Measurements from ENCODE around the gene OMP. TPM values are rescaled to one million over a fixed set of nuclear protein-coding genes. Genes with fewer than 3 reads are reported as not detected.

The OMP gene
- total RNA-seq, 2 experiments from 2014 or later: not detected

DNA sequence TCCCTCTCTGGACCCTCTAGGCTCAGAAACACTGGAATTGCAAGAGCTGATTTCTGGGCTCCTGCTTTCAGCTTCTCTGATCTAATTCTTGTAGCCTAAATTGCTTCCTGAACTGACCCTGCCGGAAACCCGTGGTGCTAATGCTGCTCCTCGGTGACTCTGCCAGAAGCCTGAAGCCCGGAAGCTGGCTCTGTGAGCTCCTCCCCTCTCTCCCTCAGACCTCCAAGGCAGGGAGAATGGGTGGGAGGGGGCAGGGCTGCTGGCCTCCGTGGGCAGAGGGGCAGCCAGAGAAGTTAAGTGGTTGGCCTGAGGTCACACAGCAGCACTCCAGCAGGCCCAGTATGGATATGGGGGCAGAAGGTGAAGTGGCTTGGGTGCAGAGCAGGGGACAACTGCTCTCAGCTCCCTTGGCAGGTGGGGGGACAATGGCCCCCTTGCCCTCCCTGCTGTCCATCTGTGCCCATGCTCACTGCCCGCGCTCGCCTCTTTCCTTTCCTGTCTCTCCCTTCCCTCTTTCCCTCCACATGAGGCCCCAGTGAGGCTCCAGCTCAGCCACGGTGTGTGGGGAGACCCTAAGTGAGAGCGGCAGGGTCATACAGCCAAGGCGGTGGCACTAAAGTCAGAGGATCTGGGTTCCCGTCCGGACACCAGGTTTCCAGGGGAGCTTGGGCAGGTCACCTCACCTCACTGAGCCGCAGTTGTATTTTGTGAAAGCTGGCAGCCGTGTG, 19.6 kb upstream of the OMP start:
- Mint-ChIP-seq H3K27me3 (ENCODE audit: low read depth) (no peaks in the 10 kb centered on the region), H3K36me3 (ENCODE audit: low read depth) (no peaks in the 10 kb centered on the region), H3K4me1 (ENCODE audit: low read depth) (peaks cover 17% of the 10 kb centered on the region), H3K9me3 (peaks cover 6% of the 10 kb centered on the region), H3K27ac (peak overlapping the region; percentile 89), H3K4me3 (peak overlapping the region; percentile 74)
- DNase-seq: peak; percentile 78
- intact Hi-C loops (cut with micrococcal nuclease): loop anchor here (2.0 kb wide), 1 partner anchor 16 kb away; the partner anchor contains the start of gene CAPN5
- CTCF ChIA-PET: interaction anchor here (0.6 to 5.0 kb wide), 6 partner anchors 8 to 163 kb away, joined by 3 to 51 read pairs (median 5); no protein-coding TSS in a partner anchor

DNA sequence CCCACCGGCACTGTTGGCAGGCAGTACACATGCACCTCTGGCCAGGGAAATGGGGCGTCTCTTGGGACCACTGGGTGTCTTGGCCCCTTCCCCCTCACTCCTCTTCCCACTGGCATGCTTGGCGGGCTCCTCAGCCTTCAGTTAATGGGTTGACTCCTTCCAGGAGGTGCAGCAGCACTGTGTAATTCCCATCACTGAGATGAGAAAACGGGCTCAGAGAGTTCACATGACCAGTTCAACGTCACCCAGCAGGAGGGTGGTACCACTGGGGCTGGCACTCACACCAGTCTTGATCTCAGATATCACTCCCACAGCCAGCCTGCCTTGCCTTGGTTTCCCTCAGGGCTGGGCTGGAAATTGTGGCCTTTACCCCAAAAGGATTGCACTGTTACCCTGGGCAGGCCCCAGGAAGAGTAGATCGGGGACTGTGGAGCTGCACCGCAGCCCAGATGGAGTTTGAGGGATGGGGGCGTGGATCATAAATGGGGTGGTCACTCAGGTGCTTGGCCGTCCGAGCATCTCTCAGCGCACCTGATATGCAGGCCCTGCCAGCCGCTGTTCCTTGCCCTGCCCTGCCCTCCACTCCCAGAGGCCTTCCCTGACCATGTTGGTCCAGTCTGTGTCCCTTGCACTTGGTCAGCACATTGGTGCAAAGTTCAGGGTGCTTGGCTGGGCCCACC, 18.9 kb upstream of the OMP start:
- intact Hi-C loops (cut with micrococcal nuclease): loop anchor here (2.0 kb wide), 1 partner anchor 17 kb away; the partner anchor contains the start of gene CAPN5
- no peaks in the 10 kb centered on the region for H3K36me3 Mint-ChIP-seq (ENCODE audit: low read depth)

DNA sequence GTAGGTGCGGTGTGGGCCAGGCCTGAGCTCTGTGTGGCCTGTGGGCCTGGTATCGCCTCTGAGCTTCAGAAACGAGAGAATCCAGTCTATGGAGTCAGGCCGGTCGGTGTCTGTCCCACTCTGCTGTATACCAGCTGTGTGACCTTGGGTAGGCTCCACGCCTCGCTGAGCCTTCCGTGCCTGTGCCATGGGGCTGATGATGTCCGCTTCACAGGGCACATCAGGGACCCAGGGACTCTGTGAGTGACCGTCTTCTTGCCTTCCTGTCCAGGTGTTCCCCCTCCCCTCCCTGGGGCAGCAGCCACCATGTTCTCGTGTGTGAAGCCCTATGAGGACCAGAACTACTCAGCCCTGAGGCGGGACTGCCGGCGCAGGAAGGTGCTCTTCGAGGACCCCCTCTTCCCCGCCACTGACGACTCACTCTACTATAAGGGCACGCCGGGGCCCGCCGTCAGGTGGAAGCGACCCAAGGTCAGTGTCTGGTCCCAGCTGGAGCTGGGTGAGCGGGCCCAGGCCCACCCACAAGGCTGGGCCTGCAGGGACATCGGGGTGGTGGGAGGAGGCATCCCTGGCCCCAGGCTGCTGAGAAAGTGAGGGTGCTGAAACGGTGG, 18.0 kb upstream of the OMP start:
- Mint-ChIP-seq H3K9me3 (no peaks in the 10 kb centered on the region), H3K36me3 (ENCODE audit: low read depth) (no peaks in the 10 kb centered on the region), H3K4me1 (ENCODE audit: low read depth) (peaks cover 17% of the 10 kb centered on the region), H3K27me3 (ENCODE audit: low read depth) (no peaks in the 10 kb centered on the region), H3K4me3 (no peak overlapping the region), H3K27ac (no peak overlapping the region)
- intact Hi-C loops (cut with micrococcal nuclease): no loop called here
- CTCF ChIA-PET: no interaction called here
- no peak for DNase-seq

More for the DNA sequence above, 18.9 kb upstream of the OMP start:
- Mint-ChIP-seq H3K4me3 (no peak overlapping the region), H3K4me1 (ENCODE audit: low read depth) (peaks cover 17% of the 10 kb centered on the region), H3K9me3 (peaks cover 2% of the 10 kb centered on the region), H3K27ac (peak overlapping the region; percentile 89), H3K27me3 (ENCODE audit: low read depth) (no peaks in the 10 kb centered on the region)
- CTCF ChIA-PET: interaction anchor here (2.3 to 5.0 kb wide), 2 partner anchors 8 to 36 kb away, joined by 7 to 51 read pairs; no protein-coding TSS in a partner anchor
- no peak for DNase-seq

DNA sequence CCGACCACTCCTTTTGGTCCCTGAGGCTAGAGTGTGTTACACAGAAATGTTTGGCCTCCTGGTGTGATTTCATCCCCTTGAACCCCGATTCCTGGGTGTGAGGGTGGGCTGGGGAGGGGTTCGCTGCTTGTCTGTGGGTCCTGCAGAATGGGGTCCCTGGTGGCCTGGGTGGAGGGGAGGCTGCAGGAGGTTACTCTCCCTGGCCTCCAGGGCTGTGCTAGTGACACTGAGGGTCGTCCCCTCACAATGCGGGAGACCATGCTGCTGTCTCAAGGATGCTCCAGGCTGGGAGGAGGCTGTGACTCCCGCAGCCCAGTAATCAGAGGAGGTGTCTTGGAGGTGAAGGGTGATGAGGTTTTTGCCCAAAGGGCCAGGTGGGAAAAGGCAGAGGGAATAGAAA, 17.0 kb upstream of the OMP start:
- Mint-ChIP-seq H3K9me3 (no peaks in the 10 kb centered on the region), H3K4me1 (ENCODE audit: low read depth) (peaks cover 18% of the 10 kb centered on the region), H3K27me3 (ENCODE audit: low read depth) (no peaks in the 10 kb centered on the region), H3K27ac (no peak overlapping the region), H3K36me3 (ENCODE audit: low read depth) (no peaks in the 10 kb centered on the region), H3K4me3 (no peak overlapping the region)
- CTCF ChIA-PET: interaction anchor here (1.5 kb wide), 1 partner anchor 38 kb away, joined by 3 read pairs; no protein-coding TSS in a partner anchor
- DNase-seq: no peak
- intact Hi-C loops (cut with micrococcal nuclease): no loop called here

DNA sequence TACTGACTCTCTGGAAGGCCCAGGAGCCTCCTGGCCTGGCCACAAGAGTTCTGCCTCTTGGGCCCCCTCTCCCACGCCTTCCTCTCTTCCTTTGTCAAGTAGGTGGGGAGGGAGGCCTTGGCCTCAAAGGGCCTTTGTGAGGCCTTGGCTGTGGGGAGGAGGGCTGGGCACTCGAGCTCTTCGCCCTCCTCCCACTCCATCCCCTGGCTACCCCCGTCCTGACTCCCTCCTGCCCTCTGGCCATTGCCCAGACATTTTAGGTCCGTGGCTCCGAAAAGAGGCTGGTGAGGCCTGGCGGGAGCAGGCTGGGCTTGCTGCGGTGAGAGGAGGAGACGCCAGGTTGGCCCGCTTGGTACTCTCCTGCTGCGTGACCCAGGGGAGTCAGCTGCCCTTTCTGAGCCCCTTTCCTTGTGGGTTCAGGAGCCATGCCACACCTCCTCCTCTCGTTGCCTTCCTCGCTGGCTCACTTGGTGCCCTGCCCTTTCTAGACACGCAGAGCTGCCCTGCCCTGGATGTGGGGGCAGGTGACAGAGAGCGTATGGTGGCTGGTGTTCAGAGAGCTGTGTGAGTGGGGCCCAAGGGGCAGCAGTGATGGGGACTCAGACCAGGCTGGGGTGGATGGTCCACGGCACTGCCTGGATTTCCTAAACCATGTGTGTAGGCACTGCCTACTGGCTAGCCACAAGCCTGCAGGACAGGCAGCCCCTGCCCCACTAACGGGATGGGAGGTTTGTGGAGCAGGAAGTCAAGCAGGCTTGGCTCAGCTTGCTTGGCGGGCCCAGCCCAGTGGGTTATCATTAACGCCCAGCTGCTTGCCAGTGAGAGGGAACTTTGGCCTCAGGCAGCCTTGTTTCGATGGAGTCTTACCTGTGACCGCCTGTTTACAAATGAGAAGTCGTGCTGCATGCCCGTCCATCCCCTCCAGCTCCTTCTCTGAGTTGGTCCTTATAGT, 15.8 kb upstream of the OMP start:
- H3K9me3 Mint-ChIP-seq: no peaks in the 10 kb centered on the region
- no peak overlapping the region for H3K27ac Mint-ChIP-seq
- H3K4me1 Mint-ChIP-seq (ENCODE audit: low read depth): peaks cover 22% of the 10 kb centered on the region
- DNase-seq: no peak
- intact Hi-C loops (cut with micrococcal nuclease): no loop called here
- CTCF ChIA-PET: interaction anchor here (1.5 kb wide), 1 partner anchor 39 kb away, joined by 3 read pairs; no protein-coding TSS in a partner anchor
- H3K36me3 Mint-ChIP-seq (ENCODE audit: low read depth): no peaks in the 10 kb centered on the region
- no peaks in the 10 kb centered on the region for H3K27me3 Mint-ChIP-seq (ENCODE audit: low read depth)
- no peak overlapping the region for H3K4me3 Mint-ChIP-seq

DNA sequence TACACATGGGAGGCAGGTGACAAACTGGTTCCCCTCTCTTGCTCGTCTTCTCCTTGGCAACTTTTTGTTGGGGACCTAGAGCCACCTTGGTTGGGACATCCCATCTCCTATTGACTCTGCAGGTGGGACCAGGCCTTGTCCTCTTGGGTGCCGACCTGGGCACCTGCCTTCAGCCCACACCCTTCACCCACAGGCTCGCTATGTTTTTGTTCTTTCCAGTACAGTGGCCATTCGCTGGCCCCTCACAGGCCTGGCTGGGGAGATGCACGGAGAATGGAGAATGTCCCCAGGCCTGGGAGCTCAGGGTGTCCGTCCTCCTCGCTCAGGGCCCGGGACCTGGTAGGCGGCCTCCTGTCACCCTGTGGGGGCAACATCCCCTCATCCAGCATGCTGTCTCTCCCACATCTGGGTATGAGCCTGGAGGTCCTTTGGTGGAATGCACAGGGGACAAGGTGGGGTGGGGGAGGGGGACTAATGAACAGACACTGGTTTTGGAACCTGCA, 14.9 kb upstream of the OMP start:
- Mint-ChIP-seq H3K27ac (no peak overlapping the region), H3K36me3 (ENCODE audit: low read depth) (no peaks in the 10 kb centered on the region), H3K4me1 (ENCODE audit: low read depth) (peaks cover 13% of the 10 kb centered on the region), H3K9me3 (no peaks in the 10 kb centered on the region), H3K27me3 (ENCODE audit: low read depth) (no peaks in the 10 kb centered on the region), H3K4me3 (no peak overlapping the region)
- intact Hi-C loops (cut with micrococcal nuclease): no loop called here
- no peak for DNase-seq
- CTCF ChIA-PET: interaction anchor here (2.1 kb wide), 1 partner anchor 40 kb away, joined by 6 read pairs; no protein-coding TSS in a partner anchor

DNA sequence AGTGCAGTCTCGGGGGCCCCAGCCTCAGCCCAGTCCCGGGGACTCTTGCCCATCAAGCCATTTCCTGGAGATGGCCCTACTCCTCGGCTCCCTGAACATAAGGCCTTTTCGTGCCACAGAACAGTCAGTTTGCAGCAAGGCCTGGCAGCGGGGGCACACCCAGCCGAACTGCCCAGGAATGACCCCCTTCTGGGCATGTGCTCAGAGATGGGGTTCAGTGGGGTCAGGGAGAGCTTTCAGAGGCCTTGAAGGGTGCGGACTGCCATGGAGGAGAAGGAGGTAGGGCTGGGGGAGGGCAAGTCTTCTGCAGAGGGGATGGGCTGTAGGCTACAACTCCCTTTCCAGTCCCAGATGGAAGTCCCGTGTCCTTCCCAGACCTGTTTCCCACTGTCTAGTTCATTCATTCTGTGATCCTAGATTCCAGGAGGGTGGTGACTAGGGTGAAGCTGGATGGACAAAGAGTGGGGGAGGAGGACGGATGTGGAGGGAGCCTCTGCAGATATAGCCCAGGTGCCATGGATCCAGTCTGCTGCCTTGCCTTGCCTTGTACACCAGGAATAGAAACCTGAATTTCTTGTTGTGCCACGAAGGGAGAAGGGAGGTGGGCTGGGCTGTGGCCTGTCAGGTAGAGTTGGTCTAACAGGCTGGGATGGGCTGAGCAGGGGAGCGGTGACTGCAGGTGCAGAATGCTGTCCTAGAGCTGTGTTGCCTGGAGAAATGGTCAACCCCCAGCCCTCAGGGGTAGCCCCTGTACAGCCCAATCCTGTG, 14.2 kb upstream of the OMP start:
- Mint-ChIP-seq H3K36me3 (ENCODE audit: low read depth) (no peaks in the 10 kb centered on the region), H3K4me1 (ENCODE audit: low read depth) (peaks cover 7% of the 10 kb centered on the region), H3K4me3 (no peak overlapping the region), H3K27ac (no peak overlapping the region), H3K27me3 (ENCODE audit: low read depth) (no peaks in the 10 kb centered on the region), H3K9me3 (no peaks in the 10 kb centered on the region)
- no peak for DNase-seq
- CTCF ChIA-PET: interaction anchor here (1.7 to 2.1 kb wide), 2 partner anchors 41 to 43 kb away, joined by 6 to 7 read pairs; no protein-coding TSS in a partner anchor
- intact Hi-C loops (cut with micrococcal nuclease): no loop called here

DNA sequence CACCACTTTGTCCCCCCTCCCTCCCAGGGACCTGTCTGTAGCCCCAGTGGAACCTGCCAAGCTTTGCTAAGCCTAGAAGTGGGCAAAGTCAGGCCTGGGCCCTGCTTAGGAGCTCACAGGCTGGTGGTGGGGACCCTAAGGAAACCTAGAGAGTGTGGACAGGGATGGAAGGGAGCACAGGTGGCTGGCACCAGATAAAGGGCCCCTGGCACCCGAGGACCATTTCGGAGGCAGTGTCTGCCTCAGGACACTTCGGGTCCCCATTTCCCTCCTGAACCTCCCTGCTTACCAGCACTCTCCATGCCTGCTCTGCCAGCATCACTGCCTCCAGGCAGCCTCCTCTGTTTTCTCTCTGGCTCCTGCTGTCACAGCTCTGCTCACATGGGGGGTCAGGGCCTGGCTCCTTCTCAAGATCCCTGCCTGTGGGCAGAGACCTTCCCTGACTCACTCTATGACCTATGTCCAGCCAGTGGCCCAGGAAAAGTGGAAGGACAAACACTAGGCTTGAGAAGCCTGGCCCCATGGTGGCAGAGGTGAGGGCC, 13.6 kb upstream of the OMP start:
- CTCF ChIA-PET: interaction anchor here (1.7 to 4.0 kb wide), 3 partner anchors 36 to 44 kb away, joined by 6 to 19 read pairs (median 7); no protein-coding TSS in a partner anchor
- Mint-ChIP-seq H3K4me1 (ENCODE audit: low read depth) (peaks cover 5% of the 10 kb centered on the region), H3K36me3 (ENCODE audit: low read depth) (no peaks in the 10 kb centered on the region), H3K27ac (no peak overlapping the region), H3K27me3 (ENCODE audit: low read depth) (no peaks in the 10 kb centered on the region), H3K4me3 (no peak overlapping the region), H3K9me3 (no peaks in the 10 kb centered on the region)
- intact Hi-C loops (cut with micrococcal nuclease): no loop called here
- no peak for DNase-seq

DNA sequence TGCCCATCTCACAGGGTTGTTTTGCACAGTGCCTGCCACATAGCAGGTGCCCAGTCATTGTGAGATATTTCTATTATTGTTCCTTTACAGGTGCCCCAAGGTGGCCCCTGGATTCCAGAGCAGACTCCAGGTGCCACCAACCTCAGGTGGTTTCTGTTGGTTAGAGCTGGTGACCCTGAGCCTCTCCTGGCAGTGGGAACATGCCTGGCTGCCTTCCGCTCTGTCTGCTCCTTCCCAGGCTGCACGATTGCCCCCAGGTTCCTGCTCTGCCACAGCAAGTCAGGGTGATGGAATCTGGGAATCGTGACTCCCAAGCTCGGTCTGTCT, 12.6 kb upstream of the OMP start:
- peaks cover 5% of the 10 kb centered on the region for H3K4me1 Mint-ChIP-seq (ENCODE audit: low read depth)

DNA sequence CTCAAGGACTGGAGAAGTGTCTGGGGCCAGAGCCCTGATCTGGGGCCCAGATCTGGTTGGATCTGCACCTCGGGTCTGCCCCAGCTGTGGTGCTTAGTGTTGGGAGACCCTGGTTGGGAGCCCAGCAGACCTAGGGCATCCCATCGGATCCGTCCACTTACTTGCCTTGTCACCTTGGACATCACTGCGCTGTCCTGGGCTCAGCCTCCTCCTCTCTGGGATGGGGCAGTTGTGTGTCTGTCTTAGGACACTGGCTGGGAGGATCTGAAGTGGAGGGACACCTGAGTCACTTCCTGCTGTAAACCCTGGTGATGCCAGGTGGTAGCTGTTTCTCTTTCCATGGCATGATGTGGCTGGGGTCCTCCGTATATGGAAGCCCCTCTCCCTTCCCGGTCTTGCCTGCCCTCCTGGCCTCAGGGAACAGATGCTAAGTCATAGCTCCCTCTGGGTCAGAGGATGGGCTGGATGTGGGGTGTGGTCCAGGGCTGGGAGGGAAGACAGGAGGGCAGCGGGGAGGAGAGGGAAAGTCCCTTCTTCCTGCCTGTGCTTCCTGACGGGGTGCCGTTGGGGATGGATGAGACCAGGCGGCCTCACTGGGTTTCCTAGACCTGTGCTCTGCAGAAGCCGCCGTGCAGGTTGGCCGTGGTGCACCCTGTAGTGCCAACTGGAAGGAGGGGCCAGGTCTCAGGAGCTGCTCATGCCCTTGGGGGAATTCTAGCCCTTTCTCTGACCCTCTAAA, 12.1 kb upstream of the OMP start:
- H3K4me1 Mint-ChIP-seq (ENCODE audit: low read depth): peaks cover 5% of the 10 kb centered on the region
- CTCF ChIA-PET: interaction anchor here (0.7 to 4.5 kb wide), 24 partner anchors 9 to 529 kb away, joined by 3 to 81 read pairs (median 6); no protein-coding TSS in a partner anchor
- no peak for DNase-seq
- H3K27ac Mint-ChIP-seq: no peak overlapping the region
- intact Hi-C loops (cut with micrococcal nuclease): loop anchor here (1.0 kb wide), 5 partner anchors 24 to 369 kb away; partner anchors contain the start of gene CAPN5
- no peaks in the 10 kb centered on the region for H3K27me3 Mint-ChIP-seq (ENCODE audit: low read depth)
- H3K9me3 Mint-ChIP-seq: no peaks in the 10 kb centered on the region
- H3K4me3 Mint-ChIP-seq: no peak overlapping the region
- no peaks in the 10 kb centered on the region for H3K36me3 Mint-ChIP-seq (ENCODE audit: low read depth)

More for the DNA sequence above, 12.6 kb upstream of the OMP start:
- CTCF ChIA-PET: interaction anchor here (1.0 to 4.5 kb wide), 13 partner anchors 9 to 461 kb away, joined by 3 to 81 read pairs (median 18); no protein-coding TSS in a partner anchor
- no peak for DNase-seq
- Mint-ChIP-seq H3K27ac (no peak overlapping the region), H3K36me3 (ENCODE audit: low read depth) (no peaks in the 10 kb centered on the region), H3K4me3 (no peak overlapping the region), H3K27me3 (ENCODE audit: low read depth) (no peaks in the 10 kb centered on the region), H3K9me3 (no peaks in the 10 kb centered on the region)
- intact Hi-C loops (cut with micrococcal nuclease): no loop called here
